ENCODE data around the gene AGPAT3.

The AGPAT3 gene

GRCh38 chr21:44003307-44003966 lies 138.4 kb downstream of the AGPAT3 start:
- TF ChIP-seq CTCF (IDR thresholded peaks at IDR 0.05; ENCODE audit: borderline replicate concordance, control extremely low read depth, extremely low read depth, insufficient read depth, missing control alignments): no peak
- in situ Hi-C loops (cut with MboI; ENCODE audit: low sequenced_read_pairs, unreplicated experiment): no loop called here
- no peak for DNase-seq (ENCODE audit: low spot score)

DNA sequence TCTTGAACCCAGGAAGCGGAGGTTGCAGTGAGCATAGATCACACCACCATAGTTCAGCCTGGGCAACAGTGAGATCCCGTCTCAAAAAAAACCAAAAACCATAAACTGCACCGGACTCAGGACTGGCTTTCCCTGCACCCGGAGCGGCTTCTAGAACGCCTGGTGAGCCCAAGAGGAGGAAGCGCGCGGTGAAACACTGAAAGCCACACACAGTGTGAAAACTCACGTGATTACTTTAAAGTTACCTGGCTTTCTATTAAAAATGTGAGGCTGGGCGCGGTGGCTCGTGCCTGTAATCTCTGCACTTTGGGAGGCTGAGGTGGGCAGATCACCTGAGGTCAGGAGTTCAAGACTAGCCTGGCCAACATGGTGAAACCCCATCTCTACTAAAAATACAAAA lies 140.0 kb downstream of the AGPAT3 start:
- in situ Hi-C loops (cut with MboI; ENCODE audit: low sequenced_read_pairs, unreplicated experiment): no loop called here
- no peak for DNase-seq (ENCODE audit: low spot score)
- no peak for TF ChIP-seq CTCF (IDR thresholded peaks at IDR 0.05; ENCODE audit: borderline replicate concordance, control extremely low read depth, extremely low read depth, insufficient read depth, missing control alignments)

GRCh38 chr21:44005593-44005992 lies 140.6 kb downstream of the AGPAT3 start:
- in situ Hi-C loops (cut with MboI; ENCODE audit: low sequenced_read_pairs, unreplicated experiment): no loop called here
- TF ChIP-seq CTCF (IDR thresholded peaks at IDR 0.05; ENCODE audit: borderline replicate concordance, control extremely low read depth, extremely low read depth, insufficient read depth, missing control alignments): no peak
- DNase-seq (ENCODE audit: low spot score): no peak

DNA sequence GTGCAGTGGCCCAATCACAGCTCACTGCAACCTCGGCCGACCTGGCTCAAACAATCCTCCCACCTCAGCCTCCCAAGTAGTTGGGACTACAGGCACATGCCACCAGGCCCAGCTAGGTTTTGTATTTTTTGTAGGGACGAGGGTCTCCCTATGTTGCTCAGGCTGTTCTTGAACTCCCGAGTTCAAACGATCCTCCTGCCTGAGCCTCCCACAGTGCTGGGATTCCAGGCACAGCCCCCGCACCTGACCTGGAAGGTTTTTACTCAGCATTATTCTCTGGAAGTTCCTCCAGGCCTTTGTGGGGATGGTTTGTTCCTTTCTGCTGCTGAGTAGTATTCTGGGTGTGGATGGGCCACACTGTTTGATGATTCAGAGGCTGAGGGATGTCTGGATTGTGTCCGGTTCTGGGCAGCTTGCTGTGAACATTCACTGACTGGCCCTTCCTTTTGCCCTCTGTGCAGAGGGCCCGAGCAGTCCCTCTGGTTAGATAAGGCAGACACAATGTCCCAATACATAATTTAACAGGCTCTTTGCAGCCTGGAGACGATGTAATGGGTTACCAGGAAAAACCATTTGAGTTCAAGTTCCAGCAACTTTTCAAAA lies 141.1 kb downstream of the AGPAT3 start:
- no peak for DNase-seq (ENCODE audit: low spot score)
- in situ Hi-C loops (cut with MboI; ENCODE audit: low sequenced_read_pairs, unreplicated experiment): no loop called here
- TF ChIP-seq CTCF (IDR thresholded peaks at IDR 0.05; ENCODE audit: borderline replicate concordance, control extremely low read depth, extremely low read depth, insufficient read depth, missing control alignments): no peak

GRCh38 chr21:44006656-44007055 lies 141.6 kb downstream of the AGPAT3 start:
- TF ChIP-seq CTCF (IDR thresholded peaks at IDR 0.05; ENCODE audit: borderline replicate concordance, control extremely low read depth, extremely low read depth, insufficient read depth, missing control alignments): no peak
- in situ Hi-C loops (cut with MboI; ENCODE audit: low sequenced_read_pairs, unreplicated experiment): no loop called here
- DNase-seq (ENCODE audit: low spot score): no peak

DNA sequence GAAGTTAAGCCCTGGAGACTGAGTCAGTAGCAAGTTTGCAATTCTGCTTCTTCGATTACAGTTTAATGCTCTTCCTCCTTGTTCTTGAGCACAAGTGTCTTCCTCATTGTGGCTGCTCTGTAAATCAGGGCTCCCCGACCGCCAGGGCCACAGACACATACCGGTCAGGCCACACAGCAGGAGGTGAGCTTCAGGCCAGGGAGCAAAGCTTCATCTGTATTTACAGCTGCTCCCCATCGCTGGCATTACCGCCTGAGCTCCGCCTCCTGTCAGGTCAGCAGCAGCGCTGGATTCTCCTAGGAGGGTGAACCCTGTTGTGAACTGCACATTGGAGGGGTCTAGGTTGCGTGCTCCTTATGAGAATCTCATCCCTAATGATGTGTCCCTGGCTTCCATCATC lies 145.4 kb downstream of the AGPAT3 start:
- in situ Hi-C loops (cut with MboI; ENCODE audit: low sequenced_read_pairs, unreplicated experiment): no loop called here

More for the DNA sequence above, 145.4 kb downstream of the AGPAT3 start:
- TF ChIP-seq CTCF (IDR thresholded peaks at IDR 0.05; ENCODE audit: borderline replicate concordance, control extremely low read depth, extremely low read depth, insufficient read depth, missing control alignments): no peak
- no peak for DNase-seq (ENCODE audit: low spot score)

All from GM13976 (cell line).